Measurements from ENCODE around the gene CXCR4.

Gene CXCR4

GRCh38 chr2:136149011-136149410 lies 31.1 kb upstream of the CXCR4 start:
- no peak for DNase-seq (ENCODE audit: low read depth)
- no peak overlapping the region for H3K4me3 ChIP-seq (replicated peaks; ENCODE audit: low read depth, low read length)
- TF ChIP-seq, protein P1, sequence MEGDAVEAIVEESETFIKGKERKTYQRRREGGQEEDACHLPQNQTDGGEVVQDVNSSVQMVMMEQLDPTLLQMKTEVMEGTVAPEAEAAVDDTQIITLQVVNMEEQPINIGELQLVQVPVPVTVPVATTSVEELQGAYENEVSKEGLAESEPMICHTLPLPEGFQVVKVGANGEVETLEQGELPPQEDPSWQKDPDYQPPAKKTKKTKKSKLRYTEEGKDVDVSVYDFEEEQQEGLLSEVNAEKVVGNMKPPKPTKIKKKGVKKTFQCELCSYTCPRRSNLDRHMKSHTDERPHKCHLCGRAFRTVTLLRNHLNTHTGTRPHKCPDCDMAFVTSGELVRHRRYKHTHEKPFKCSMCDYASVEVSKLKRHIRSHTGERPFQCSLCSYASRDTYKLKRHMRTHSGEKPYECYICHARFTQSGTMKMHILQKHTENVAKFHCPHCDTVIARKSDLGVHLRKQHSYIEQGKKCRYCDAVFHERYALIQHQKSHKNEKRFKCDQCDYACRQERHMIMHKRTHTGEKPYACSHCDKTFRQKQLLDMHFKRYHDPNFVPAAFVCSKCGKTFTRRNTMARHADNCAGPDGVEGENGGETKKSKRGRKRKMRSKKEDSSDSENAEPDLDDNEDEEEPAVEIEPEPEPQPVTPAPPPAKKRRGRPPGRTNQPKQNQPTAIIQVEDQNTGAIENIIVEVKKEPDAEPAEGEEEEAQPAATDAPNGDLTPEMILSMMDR (IDR thresholded peaks at IDR 0.05; ENCODE audit: low read length, missing control alignments) = no peak

GRCh38 chr2:136146564-136146963 lies 28.6 kb upstream of the CXCR4 start:
- no peak overlapping the region for H3K4me3 ChIP-seq (replicated peaks; ENCODE audit: low read depth, low read length)
- DNase-seq (ENCODE audit: low read depth) = no peak
- TF ChIP-seq, protein P1 (IDR thresholded peaks at IDR 0.05; ENCODE audit: low read length, missing control alignments) = no peak

- H3K4me3 ChIP-seq (replicated peaks; ENCODE audit: low read depth, low read length) = no peak overlapping the region
- TF ChIP-seq, protein P1 (IDR thresholded peaks at IDR 0.05; ENCODE audit: low read length, missing control alignments) = no peak
- no peak for DNase-seq (ENCODE audit: low read depth)
These were observed 25.9 kb upstream of the CXCR4 start for GRCh38 chr2:136143603-136144451.

DNA sequence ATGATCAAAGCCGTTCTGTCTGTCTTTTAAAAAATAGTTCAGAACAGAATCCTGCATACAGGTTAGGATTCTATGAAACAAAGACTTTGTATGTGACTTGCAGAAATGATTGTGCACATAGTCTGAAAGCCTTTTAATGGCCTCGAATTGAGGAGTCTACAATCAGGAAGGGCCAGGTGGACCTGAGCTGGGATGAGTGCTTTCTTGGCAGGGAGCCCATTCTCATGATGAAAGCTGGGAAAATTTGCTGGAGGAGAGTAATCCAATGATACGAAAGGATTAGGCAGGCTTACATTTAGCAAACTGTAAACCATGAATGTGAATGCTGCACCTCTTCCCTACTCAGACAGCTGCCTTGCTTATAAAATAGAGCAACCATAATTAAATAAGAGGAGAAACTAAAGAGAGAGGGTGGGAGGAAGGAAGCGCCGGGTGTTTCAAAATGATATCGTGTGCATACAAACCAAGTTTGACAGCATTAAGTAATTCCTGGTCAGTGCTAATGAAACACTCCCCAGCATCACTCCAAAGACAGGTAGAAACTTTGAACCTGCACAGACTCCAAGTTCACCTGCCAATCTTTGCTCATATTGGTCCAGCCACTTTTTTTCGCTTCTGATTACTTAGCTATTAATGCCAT lies 23.7 kb upstream of the CXCR4 start:
- no peak overlapping the region for H3K4me3 ChIP-seq (replicated peaks; ENCODE audit: low read depth, low read length)
- DNase-seq (ENCODE audit: low read depth) = no peak
- TF ChIP-seq, protein P1 (IDR thresholded peaks at IDR 0.05; ENCODE audit: low read length, missing control alignments) = no peak

DNA sequence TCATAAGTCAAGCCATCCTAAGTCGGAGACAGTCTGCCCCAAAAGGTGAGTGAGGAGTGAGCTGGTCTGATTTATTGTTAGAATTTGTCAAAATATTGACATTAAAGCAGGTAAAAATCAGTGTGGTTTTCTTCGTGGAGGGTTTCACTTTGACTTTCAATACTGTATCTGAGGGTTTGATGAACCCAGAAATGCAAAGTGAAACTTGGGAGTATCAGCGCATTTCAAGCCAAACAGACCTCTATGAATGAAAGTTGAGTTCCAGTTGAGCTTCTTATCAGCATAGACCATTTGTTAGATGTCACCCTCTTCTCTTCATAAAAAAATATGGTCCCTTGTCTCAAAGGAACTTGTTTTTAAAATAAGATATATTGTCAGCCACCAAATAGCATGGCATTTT lies 21.7 kb upstream of the CXCR4 start:
- no peak for DNase-seq (ENCODE audit: low read depth)
- TF ChIP-seq, protein P1 (IDR thresholded peaks at IDR 0.05; ENCODE audit: low read length, missing control alignments) = no peak

GRCh38 chr2:136137982-136138381 lies 20.0 kb upstream of the CXCR4 start:
- no peak overlapping the region for H3K4me3 ChIP-seq (replicated peaks; ENCODE audit: low read depth, low read length)
- no peak for DNase-seq (ENCODE audit: low read depth)
- TF ChIP-seq, protein P1 (IDR thresholded peaks at IDR 0.05; ENCODE audit: low read length, missing control alignments) = no peak

More for the DNA sequence above, 21.7 kb upstream of the CXCR4 start:
- no peak overlapping the region for H3K4me3 ChIP-seq (replicated peaks; ENCODE audit: low read depth, low read length)
